Activated naive CD8-positive, alpha-beta T cell treated with anti-CD3 and anti-CD28 coated beads, Interleukin-2, amount 10 ng/mL, durations not matched to agents 7 days and 5 days (primary cell): ENCODE measurements around the gene MINAR1. TPM values are rescaled to one million over a fixed set of nuclear protein-coding genes. Genes with fewer than 3 reads are reported as not detected.

Experiments used
- ATAC-seq: fragments of 150-1000 bp; cut with Tn5 transposase; one replicate; pipeline ENCODE4 v1.10.0; 2021; ENCODE audit warnings: low read depth, moderate library complexity
- POLR2A ChIA-PET: fragments of 350-600 bp; sonication (Branson Sonifier 250); formaldehyde crosslinking; loops from one replicate; lab custom pipeline; 2021; ENCODE audit warnings: antibody characterized with exemption; lab: Charles Lee
- DNase-seq: peaks from one replicate; pipeline ENCODE4 v3.0.0; 2021
- H3K27ac Mint-ChIP-seq: one replicate; pipeline ENCODE4 v1.8.0; 2022; ENCODE audit warnings: mild to moderate bottlenecking, mixed read lengths
- H3K27me3 Mint-ChIP-seq: one replicate; pipeline ENCODE4 v1.8.0; 2022; ENCODE audit warnings: mild to moderate bottlenecking, moderate library complexity, mixed read lengths
- H3K36me3 Mint-ChIP-seq: one replicate; pipeline ENCODE4 v1.8.0; 2021; ENCODE audit warnings: mild to moderate bottlenecking, mixed read lengths
- H3K4me1 Mint-ChIP-seq: one replicate; pipeline ENCODE4 v1.8.0; 2021; ENCODE audit warnings: mixed read lengths
- H3K4me3 Mint-ChIP-seq: one replicate; pipeline ENCODE4 v1.8.0; 2022; ENCODE audit warnings: mild to moderate bottlenecking, moderate library complexity, mixed read lengths
- H3K9me3 Mint-ChIP-seq: one replicate; pipeline ENCODE4 v1.8.0; 2021; ENCODE audit warnings: mixed read lengths
- total RNA-seq, 2 experiments: library from RNA; stranded (reverse); gene quantifications; one replicate each; pipeline ENCODE4 v1.2.3, GENCODE V29; 2021

Gene MINAR1
- total RNA-seq = under 1 TPM; 0.44 to 0.57 TPM

- DNase-seq (peak; percentile 40), ATAC-seq (peak; percentile 42)
- Mint-ChIP-seq H3K36me3 (peaks cover 1% of the 10 kb centered on the region), H3K27ac (no peak within 1 kb of the TSS), H3K4me3 (peak within 1 kb of the TSS; percentile 61), H3K27me3 (peaks cover 72% of the 10 kb centered on the region), H3K4me1 (peaks cover 3% of the 10 kb centered on the region), H3K9me3 (no peaks in the 10 kb centered on the region)
- POLR2A ChIA-PET = no interaction called here
Observed at GRCh38 chr15:79431636-79432344, at the start of gene MINAR1. TSS of gene MINAR1 (plus strand) at chr15:79432336. CDS start at chr15:79456148, 23,812 bp downstream.

- H3K27ac Mint-ChIP-seq = no peak overlapping the region
- no peaks in the 10 kb centered on the region for H3K4me1 Mint-ChIP-seq
- no peak overlapping the region for H3K4me3 Mint-ChIP-seq
- POLR2A ChIA-PET = no interaction called here
- no peak for ATAC-seq
- DNase-seq = no peak
- H3K9me3 Mint-ChIP-seq = no peaks in the 10 kb centered on the region
- peaks cover 4% of the 10 kb centered on the region for H3K36me3 Mint-ChIP-seq
- H3K27me3 Mint-ChIP-seq = no peaks in the 10 kb centered on the region
Observed at GRCh38 chr15:79394231-79394630, 37.9 kb upstream of the MINAR1 start.

- POLR2A ChIA-PET = no interaction called here
- ATAC-seq = no peak
- no peak overlapping the region for H3K27ac Mint-ChIP-seq
- no peaks in the 10 kb centered on the region for H3K36me3 Mint-ChIP-seq
- H3K4me3 Mint-ChIP-seq = no peak overlapping the region
- H3K27me3 Mint-ChIP-seq = no peaks in the 10 kb centered on the region
- no peaks in the 10 kb centered on the region for H3K9me3 Mint-ChIP-seq
- no peaks in the 10 kb centered on the region for H3K4me1 Mint-ChIP-seq
- no peak for DNase-seq
Observed at GRCh38 chr15:79396850-79397249, 35.3 kb upstream of the MINAR1 start.

GRCh38 chr15:79397269-79397910 is 34.7 kb upstream of the MINAR1 start:
- DNase-seq = no peak
- Mint-ChIP-seq H3K27ac (no peak overlapping the region), H3K9me3 (no peaks in the 10 kb centered on the region), H3K27me3 (no peaks in the 10 kb centered on the region), H3K36me3 (no peaks in the 10 kb centered on the region), H3K4me1 (no peaks in the 10 kb centered on the region), H3K4me3 (no peak overlapping the region)
- POLR2A ChIA-PET = no interaction called here
- ATAC-seq = no peak

- POLR2A ChIA-PET = no interaction called here
- H3K4me3 Mint-ChIP-seq = no peak overlapping the region
- H3K27ac Mint-ChIP-seq = no peak overlapping the region
- no peaks in the 10 kb centered on the region for H3K9me3 Mint-ChIP-seq
- H3K36me3 Mint-ChIP-seq = no peaks in the 10 kb centered on the region
- no peaks in the 10 kb centered on the region for H3K4me1 Mint-ChIP-seq
- H3K27me3 Mint-ChIP-seq = no peaks in the 10 kb centered on the region
- no peak for DNase-seq
- no peak for ATAC-seq
Observed at GRCh38 chr15:79399606-79400005, 32.5 kb upstream of the MINAR1 start.

GRCh38 chr15:79400650-79401049 is 31.5 kb upstream of the MINAR1 start:
- Mint-ChIP-seq H3K4me1 (no peaks in the 10 kb centered on the region), H3K27ac (no peak overlapping the region), H3K27me3 (no peaks in the 10 kb centered on the region), H3K9me3 (no peaks in the 10 kb centered on the region), H3K36me3 (no peaks in the 10 kb centered on the region), H3K4me3 (no peak overlapping the region)
- DNase-seq = no peak
- POLR2A ChIA-PET = no interaction called here
- ATAC-seq = no peak

GRCh38 chr15:79401301-79401700 is 30.8 kb upstream of the MINAR1 start:
- H3K4me1 Mint-ChIP-seq = no peaks in the 10 kb centered on the region
- no peaks in the 10 kb centered on the region for H3K36me3 Mint-ChIP-seq
- no peaks in the 10 kb centered on the region for H3K27me3 Mint-ChIP-seq
- POLR2A ChIA-PET = no interaction called here
- H3K4me3 Mint-ChIP-seq = no peak overlapping the region
- no peak overlapping the region for H3K27ac Mint-ChIP-seq
- ATAC-seq (no peak), DNase-seq (no peak)
- no peaks in the 10 kb centered on the region for H3K9me3 Mint-ChIP-seq

- no peaks in the 10 kb centered on the region for H3K9me3 Mint-ChIP-seq
- ATAC-seq (no peak), DNase-seq (no peak)
- no peak overlapping the region for H3K27ac Mint-ChIP-seq
- no peak overlapping the region for H3K4me3 Mint-ChIP-seq
- POLR2A ChIA-PET = no interaction called here
- no peaks in the 10 kb centered on the region for H3K27me3 Mint-ChIP-seq
- H3K36me3 Mint-ChIP-seq = no peaks in the 10 kb centered on the region
- H3K4me1 Mint-ChIP-seq = no peaks in the 10 kb centered on the region
Observed at GRCh38 chr15:79402136-79402535, 30.0 kb upstream of the MINAR1 start.

- Mint-ChIP-seq H3K4me3 (no peak overlapping the region), H3K4me1 (no peaks in the 10 kb centered on the region), H3K36me3 (no peaks in the 10 kb centered on the region), H3K27ac (no peak overlapping the region), H3K9me3 (no peaks in the 10 kb centered on the region), H3K27me3 (no peaks in the 10 kb centered on the region)
- no peak for ATAC-seq
- POLR2A ChIA-PET = no interaction called here
- no peak for DNase-seq
Observed at GRCh38 chr15:79403501-79403900, 28.6 kb upstream of the MINAR1 start.

- Mint-ChIP-seq H3K27me3 (peaks cover 3% of the 10 kb centered on the region), H3K27ac (no peak overlapping the region), H3K9me3 (no peaks in the 10 kb centered on the region), H3K4me1 (no peaks in the 10 kb centered on the region), H3K36me3 (no peaks in the 10 kb centered on the region), H3K4me3 (no peak overlapping the region)
- no peak for DNase-seq
- POLR2A ChIA-PET = no interaction called here
- no peak for ATAC-seq
Observed at GRCh38 chr15:79406210-79406609, 25.9 kb upstream of the MINAR1 start.

- no peak overlapping the region for H3K4me3 Mint-ChIP-seq
- ATAC-seq (no peak), DNase-seq (no peak)
- no peaks in the 10 kb centered on the region for H3K36me3 Mint-ChIP-seq
- POLR2A ChIA-PET = no interaction called here
- H3K27ac Mint-ChIP-seq = no peak overlapping the region
- no peaks in the 10 kb centered on the region for H3K4me1 Mint-ChIP-seq
- peaks cover 3% of the 10 kb centered on the region for H3K27me3 Mint-ChIP-seq
- no peaks in the 10 kb centered on the region for H3K9me3 Mint-ChIP-seq
Observed at GRCh38 chr15:79408041-79408440, 24.1 kb upstream of the MINAR1 start.

GRCh38 chr15:79410237-79410636 is 21.9 kb upstream of the MINAR1 start:
- Mint-ChIP-seq H3K27ac (no peak overlapping the region), H3K4me1 (no peaks in the 10 kb centered on the region), H3K9me3 (no peaks in the 10 kb centered on the region), H3K27me3 (peaks cover 3% of the 10 kb centered on the region), H3K36me3 (no peaks in the 10 kb centered on the region), H3K4me3 (no peak overlapping the region)
- no peak for ATAC-seq
- no peak for DNase-seq
- POLR2A ChIA-PET = no interaction called here

GRCh38 chr15:79412010-79412409 is 20.1 kb upstream of the MINAR1 start:
- no peak overlapping the region for H3K27ac Mint-ChIP-seq
- DNase-seq = no peak
- no peaks in the 10 kb centered on the region for H3K36me3 Mint-ChIP-seq

GRCh38 chr15:79412429-79412828 is 19.7 kb upstream of the MINAR1 start:
- Mint-ChIP-seq H3K36me3 (no peaks in the 10 kb centered on the region), H3K4me3 (no peak overlapping the region), H3K4me1 (no peaks in the 10 kb centered on the region), H3K9me3 (no peaks in the 10 kb centered on the region), H3K27me3 (peaks cover 3% of the 10 kb centered on the region), H3K27ac (no peak overlapping the region)
- POLR2A ChIA-PET = no interaction called here
- ATAC-seq (no peak), DNase-seq (no peak)

More at GRCh38 chr15:79412010-79412409, 20.1 kb upstream of the MINAR1 start:
- Mint-ChIP-seq H3K9me3 (no peaks in the 10 kb centered on the region), H3K27me3 (peaks cover 3% of the 10 kb centered on the region), H3K4me3 (no peak overlapping the region), H3K4me1 (no peaks in the 10 kb centered on the region)
- POLR2A ChIA-PET = no interaction called here
- no peak for ATAC-seq
